Trophoblast cell (in vitro differentiated cells and primary cell): Measurements from ENCODE around the gene EPHA4.

ENCODE experiments used
- DNase-seq, 2 donors: peaks; one replicate each; pipeline ENCODE4 v3.0.0-alpha.2; 2016
- H2AFZ ChIP-seq: 2 replicates; pipeline ENCODE4 v1.6.1; 2013; ENCODE audit warnings: low read length, moderate library complexity, mild to moderate bottlenecking; ENCODE audit not compliant: insufficient read depth, poor library complexity
- H2AK5ac ChIP-seq: 2 replicates; pipeline ENCODE4 v1.6.1; 2013; ENCODE audit warnings: mild to moderate bottlenecking, low read length
- H2BK120ac ChIP-seq: 2 replicates; pipeline ENCODE4 v1.6.1; 2013; ENCODE audit warnings: low read length, mild to moderate bottlenecking, moderate library complexity; ENCODE audit not compliant: insufficient read depth, poor library complexity
- H2BK12ac ChIP-seq: 2 replicates; pipeline ENCODE4 v1.6.1; 2013; ENCODE audit warnings: mild to moderate bottlenecking, low read length, moderate library complexity
- H2BK5ac ChIP-seq: 2 replicates; pipeline ENCODE4 v1.6.1; 2013; ENCODE audit warnings: low read length, low read depth, moderate library complexity, mild to moderate bottlenecking; ENCODE audit not compliant: poor library complexity
- H3K14ac ChIP-seq: 2 replicates; pipeline ENCODE4 v1.6.1; 2013; ENCODE audit warnings: mild to moderate bottlenecking, low read length
- H3K18ac ChIP-seq: 2 replicates; pipeline ENCODE4 v1.6.1; 2013; ENCODE audit warnings: mild to moderate bottlenecking, low read length
- H3K23ac ChIP-seq: 2 replicates; pipeline ENCODE4 v1.6.1; 2013; ENCODE audit warnings: low read length
- H3K27ac ChIP-seq: 2 replicates; pipeline ENCODE4 v1.5.1; 2013; ENCODE audit warnings: low read depth, mild to moderate bottlenecking, inconsistent platforms, low read length, moderate library complexity
- H3K27me3 ChIP-seq: 2 replicates; pipeline ENCODE4 v1.6.1; 2013; ENCODE audit warnings: inconsistent platforms, mild to moderate bottlenecking, low read length, moderate library complexity; ENCODE audit not compliant: insufficient read depth
- H3K36me3 ChIP-seq, 2 experiments: 1 replicate in 1 of 2; 2 replicates in 1 of 2; pipeline ENCODE4 v1.6.1; 2013; ENCODE audit warnings: low read length in 2 of 2, mild to moderate bottlenecking in 2 of 2, moderate library complexity in 1 of 2; ENCODE audit not compliant: insufficient read depth in 2 of 2, control insufficient read depth in 1 of 2
- H3K4ac ChIP-seq: 2 replicates; pipeline ENCODE4 v1.6.1; 2013; ENCODE audit warnings: low read depth, mild to moderate bottlenecking, low read length, moderate library complexity
- H3K4me1 ChIP-seq, 2 experiments: 1 replicate in 1 of 2; 2 replicates in 1 of 2; pipeline ENCODE4 v1.6.1; 2013; ENCODE audit warnings: low read length in 2 of 2, mild to moderate bottlenecking in 2 of 2, moderate library complexity in 1 of 2; ENCODE audit not compliant: insufficient read depth in 2 of 2, control insufficient read depth in 1 of 2
- H3K4me2 ChIP-seq: 2 replicates; pipeline ENCODE4 v1.6.1; 2013; ENCODE audit warnings: inconsistent platforms, mild to moderate bottlenecking, low read length, moderate library complexity
- H3K4me3 ChIP-seq: 2 replicates; pipeline ENCODE4 v1.5.1; 2013; ENCODE audit warnings: mild to moderate bottlenecking, low read depth, low read length, inconsistent platforms
- H3K79me1 ChIP-seq: one replicate; pipeline ENCODE4 v1.6.1; 2013; ENCODE audit warnings: low read length
- H3K79me2 ChIP-seq: 2 replicates; pipeline ENCODE4 v1.6.1; 2013; ENCODE audit warnings: low read length, mild to moderate bottlenecking; ENCODE audit not compliant: control insufficient read depth, insufficient read depth, poor library complexity
- H3K9ac ChIP-seq: 2 replicates; pipeline ENCODE4 v1.6.1; 2013; ENCODE audit warnings: mild to moderate bottlenecking, low read length
- H3K9me3 ChIP-seq: 2 replicates; pipeline ENCODE4 v1.6.1; 2013; ENCODE audit warnings: low read depth, mild to moderate bottlenecking, control low read depth, inconsistent platforms, low read length; ENCODE audit not compliant: insufficient read depth
- H4K12ac ChIP-seq: 2 replicates; pipeline ENCODE4 v1.6.1; 2013; ENCODE audit warnings: low read depth, mild to moderate bottlenecking, low read length, moderate library complexity
- H4K8ac ChIP-seq: 2 replicates; pipeline ENCODE4 v1.6.1; 2013; ENCODE audit warnings: low read depth, mild to moderate bottlenecking, low read length, moderate library complexity
- H4K91ac ChIP-seq: one replicate; pipeline ENCODE4 v1.6.1; 2013; ENCODE audit warnings: low read depth, mild to moderate bottlenecking, low read length, moderate library complexity
- WGBS: extraction: QIAGEN DNeasy Blood & Tissue Kit; methylation state at CpG from one replicate; pipeline ENCODE4 v1.1.7; 2013; ENCODE audit warnings: missing lambda C conversion rate; ENCODE audit not compliant: insufficient read length, insufficient coverage; ENCODE audit errors: extremely low coverage; 5-methylcytosine and 5-hydroxymethylcytosine counted together

EPHA4 gene

DNA sequence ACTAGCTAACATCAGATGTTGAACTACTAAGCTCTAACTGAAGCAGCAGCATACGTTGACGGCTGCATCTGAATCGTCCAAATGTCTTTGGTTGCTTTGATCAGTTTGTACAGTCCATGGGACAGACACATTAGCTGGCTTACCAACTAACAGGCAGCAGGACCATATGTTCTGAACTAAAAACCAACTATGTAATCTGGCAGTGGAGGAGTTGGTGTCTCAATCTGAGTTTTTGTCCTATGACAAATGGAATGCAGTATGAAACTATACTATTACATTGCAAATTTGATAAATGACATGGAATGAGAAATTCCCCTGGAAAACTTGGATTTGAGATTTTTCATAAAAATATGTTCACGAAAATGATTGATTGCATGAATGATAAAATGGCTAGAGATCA lies 79.5 kb downstream of the EPHA4 start:
- H3K27ac ChIP-seq, result no peak overlapping the region

DNA sequence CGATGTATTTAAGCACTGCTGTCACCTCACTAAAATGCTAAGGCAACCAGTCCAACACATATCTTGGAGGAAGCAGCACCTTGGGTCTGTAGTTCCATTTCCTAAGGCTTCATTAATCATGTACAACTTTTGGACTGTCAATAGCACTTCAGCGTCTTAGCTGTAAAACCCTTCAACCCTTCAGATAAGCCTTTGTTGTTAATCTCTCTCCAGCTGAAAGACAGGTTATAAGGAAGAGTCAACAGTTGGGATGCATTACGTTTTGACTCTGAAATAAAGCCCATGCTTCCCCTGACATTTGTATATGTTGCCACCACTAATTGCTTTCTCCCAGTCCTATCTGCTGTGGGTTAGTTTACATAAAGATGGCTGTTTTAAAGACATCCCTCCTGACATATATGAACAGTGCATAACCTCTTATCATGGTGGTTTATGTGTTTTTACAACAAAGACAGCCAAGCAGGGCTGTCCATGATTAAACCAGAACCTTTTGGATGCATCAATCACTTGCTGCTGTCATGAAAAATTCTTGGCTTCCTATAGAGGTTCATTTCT lies 81.5 kb downstream of the EPHA4 start:
- H4K91ac ChIP-seq, result no peak overlapping the region
- no CpG with 5 or more reads among the region's 3 CpGs for WGBS
- no peaks in the 10 kb centered on the region for H3K79me2 ChIP-seq
- DNase-seq, result no peak
- no peak overlapping the region for H4K8ac ChIP-seq
- H3K79me1 ChIP-seq, result peaks cover 3% of the 10 kb centered on the region
- no peak overlapping the region for H4K12ac ChIP-seq
- H3K36me3 ChIP-seq, result no peaks in the 10 kb centered on the region
- no peak overlapping the region for H2BK120ac ChIP-seq
- H3K4me2 ChIP-seq, result no peak overlapping the region
- no peak overlapping the region for H2AK5ac ChIP-seq
- H3K18ac ChIP-seq, result no peak overlapping the region
- H2BK5ac ChIP-seq, result no peak overlapping the region
- no peak overlapping the region for H3K23ac ChIP-seq
- H3K4me3 ChIP-seq, result no peak overlapping the region
- no peaks in the 10 kb centered on the region for H3K9me3 ChIP-seq
- no peak overlapping the region for H3K14ac ChIP-seq
- H3K4me1 ChIP-seq, result no peaks in the 10 kb centered on the region
- no peaks in the 10 kb centered on the region for H3K27me3 ChIP-seq
- H2BK12ac ChIP-seq, result no peak overlapping the region
- H3K27ac ChIP-seq, result no peak overlapping the region
- no peak overlapping the region for H2AFZ ChIP-seq
- no peak overlapping the region for H3K9ac ChIP-seq
- H3K4ac ChIP-seq, result no peak overlapping the region

More for the DNA sequence above, 79.5 kb downstream of the EPHA4 start:
- no peak overlapping the region for H3K4me3 ChIP-seq
- no CpG with 5 or more reads among the region's 4 CpGs for WGBS
- H2AFZ ChIP-seq, result no peak overlapping the region
- no peaks in the 10 kb centered on the region for H3K27me3 ChIP-seq
- no peak overlapping the region for H2BK120ac ChIP-seq
- H4K12ac ChIP-seq, result no peak overlapping the region
- H3K79me1 ChIP-seq, result peaks cover 3% of the 10 kb centered on the region
- H3K4me1 ChIP-seq, result no peaks in the 10 kb centered on the region
- H3K9me3 ChIP-seq, result no peaks in the 10 kb centered on the region
- no peak overlapping the region for H3K14ac ChIP-seq
- H3K4ac ChIP-seq, result no peak overlapping the region
- no peak overlapping the region for H2BK12ac ChIP-seq
- H3K4me2 ChIP-seq, result no peak overlapping the region
- H4K91ac ChIP-seq, result no peak overlapping the region
- H4K8ac ChIP-seq, result no peak overlapping the region
- no peak overlapping the region for H2BK5ac ChIP-seq
- no peak overlapping the region for H3K9ac ChIP-seq
- H2AK5ac ChIP-seq, result no peak overlapping the region
- no peak for DNase-seq
- H3K79me2 ChIP-seq, result no peaks in the 10 kb centered on the region
- peaks cover 0 to 2% of the 10 kb centered on the region in 2 experiments for H3K36me3 ChIP-seq
- H3K18ac ChIP-seq, result no peak overlapping the region
- no peak overlapping the region for H3K23ac ChIP-seq

DNA sequence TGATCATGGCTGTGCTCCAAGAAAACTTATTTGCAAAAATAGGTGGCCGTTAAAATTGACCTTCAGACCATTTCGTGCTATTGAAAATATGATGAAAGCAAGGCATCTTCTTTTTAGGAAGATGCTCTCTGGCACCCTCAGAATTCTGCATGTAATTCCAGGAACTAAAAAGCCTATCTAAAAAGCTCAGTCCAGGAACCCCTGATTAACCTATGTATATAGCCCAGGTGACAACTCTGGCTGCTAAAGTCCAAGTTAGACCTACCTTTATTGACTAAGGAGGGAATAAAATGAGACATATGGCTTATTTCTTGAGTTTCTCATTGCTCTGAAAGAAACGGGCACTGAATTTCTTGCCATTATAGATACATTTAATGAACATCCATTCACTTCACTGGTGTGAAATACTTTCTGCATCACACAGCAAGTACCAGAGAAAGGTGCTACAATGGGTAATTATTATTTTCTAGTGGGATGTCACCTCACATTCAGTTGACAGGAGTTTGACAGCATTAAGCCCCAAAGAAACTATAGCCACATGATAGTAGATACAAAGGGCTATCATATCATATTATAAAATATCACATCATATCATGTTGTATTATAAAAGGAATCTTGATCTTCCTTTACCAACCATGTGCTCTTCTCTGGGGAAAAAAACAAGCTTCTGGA lies 83.8 kb downstream of the EPHA4 start:
- Histone ChIP-seq H3K9ac (no peak overlapping the region), H4K12ac (no peak overlapping the region), H3K36me3 (no peaks in the 10 kb centered on the region), H3K14ac (no peak overlapping the region), H2AK5ac (no peak overlapping the region), H2BK12ac (no peak overlapping the region), H3K79me2 (no peaks in the 10 kb centered on the region), H3K4ac (no peak overlapping the region), H2AFZ (no peak overlapping the region), H3K18ac (no peak overlapping the region), H2BK120ac (no peak overlapping the region), H3K4me1 (no peaks in the 10 kb centered on the region), H3K9me3 (no peaks in the 10 kb centered on the region), H4K8ac (no peak overlapping the region), H4K91ac (no peak overlapping the region), H2BK5ac (no peak overlapping the region), H3K27ac (no peak overlapping the region), H3K4me3 (no peak overlapping the region), H3K4me2 (no peak overlapping the region), H3K79me1 (no peaks in the 10 kb centered on the region), H3K23ac (no peak overlapping the region), H3K27me3 (no peaks in the 10 kb centered on the region)
- no CpG with 5 or more reads among the region's 3 CpGs for WGBS
- DNase-seq, result no peak

DNA sequence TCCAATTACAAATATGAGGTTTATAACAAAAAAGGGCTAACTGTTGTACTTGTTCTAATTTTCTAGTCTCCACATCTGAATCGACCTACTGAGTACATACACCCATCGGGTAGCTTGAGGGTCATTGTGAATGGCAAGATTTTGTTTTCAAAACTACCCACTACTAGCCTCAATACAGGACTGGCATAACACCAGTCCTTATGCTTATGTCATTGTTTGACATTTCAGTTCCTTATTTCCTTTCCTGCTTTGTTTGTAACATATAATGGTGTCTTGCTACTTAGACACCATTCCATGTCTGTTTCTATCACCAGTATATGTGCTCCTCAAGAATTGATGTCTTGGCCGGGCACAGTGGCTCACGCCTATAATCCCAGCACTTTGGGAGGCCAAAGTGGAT lies 86.0 kb downstream of the EPHA4 start:
- Histone ChIP-seq H3K18ac (no peak overlapping the region), H3K4me2 (no peak overlapping the region), H3K4me3 (no peak overlapping the region), H2AFZ (no peak overlapping the region), H3K79me1 (no peaks in the 10 kb centered on the region), H2BK5ac (no peak overlapping the region), H3K4ac (no peak overlapping the region), H2AK5ac (no peak overlapping the region), H3K4me1 (no peaks in the 10 kb centered on the region), H4K12ac (no peak overlapping the region), H3K27me3 (no peaks in the 10 kb centered on the region), H3K79me2 (no peaks in the 10 kb centered on the region), H3K14ac (no peak overlapping the region), H2BK120ac (no peak overlapping the region), H4K91ac (no peak overlapping the region), H2BK12ac (no peak overlapping the region), H3K9me3 (no peaks in the 10 kb centered on the region), H3K27ac (no peak overlapping the region), H3K36me3 (peaks cover 2 to 3% of the 10 kb centered on the region in 2 experiments), H4K8ac (no peak overlapping the region), H3K9ac (no peak overlapping the region), H3K23ac (no peak overlapping the region)
- DNase-seq, result no peak
- no CpG with 5 or more reads among the region's 4 CpGs for WGBS
